BLaER1 (cell line): ENCODE results near the gene SKI.

Experiments
- H3K27ac ChIP-seq: shearing (Covaris generic); formaldehyde crosslinking; 2 replicates; pipeline ENCODE4 v1.8.1; 2022
- H3K27me3 ChIP-seq: shearing (Covaris generic); formaldehyde crosslinking; 2 replicates; pipeline ENCODE4 v1.8.1; 2022
- H3K36me3 ChIP-seq: shearing (Covaris generic); formaldehyde crosslinking; 2 replicates; pipeline ENCODE4 v1.8.1; 2022
- H3K4me1 ChIP-seq: shearing (Covaris generic); formaldehyde crosslinking; 2 replicates; pipeline ENCODE4 v1.8.1; 2022
- H3K4me2 ChIP-seq: shearing (Covaris generic); formaldehyde crosslinking; 2 replicates; pipeline ENCODE4 v1.8.1; 2022
- H3K4me3 ChIP-seq: shearing (Covaris generic); formaldehyde crosslinking; 2 replicates; pipeline ENCODE4 v1.8.1; 2022
- H3K9ac ChIP-seq: shearing (Covaris generic); formaldehyde crosslinking; 2 replicates; pipeline ENCODE4 v1.8.1; 2022
- H3K9me3 ChIP-seq: shearing (Covaris generic); formaldehyde crosslinking; 2 replicates; pipeline ENCODE4 v1.8.1; 2022
- H4K20me1 ChIP-seq: shearing (Covaris generic); formaldehyde crosslinking; 2 replicates; pipeline ENCODE4 v1.8.1; 2022
- Cebpa-rat ChIP-seq: shearing (Covaris generic); IDR thresholded peaks from 2 replicates; pipeline ENCODE4 v1.8.1; 2022

SKI gene

GRCh38 chr1:2185880-2186855, 42.0 kb upstream of the SKI start:
- Histone ChIP-seq H3K36me3 (peaks cover 69% of the 10 kb centered on the region), H3K27ac (no peak overlapping the region), H3K4me3 (no peak overlapping the region), H3K4me1 (peaks cover 40% of the 10 kb centered on the region), H4K20me1 (peaks cover 72% of the 10 kb centered on the region; the same call in 1 of the 2 replicates), H3K9ac (no peak overlapping the region), H3K4me2 (no peak overlapping the region), H3K9me3 (no peaks in the 10 kb centered on the region), H3K27me3 (no peaks in the 10 kb centered on the region)
- no peak for TF ChIP-seq Cebpa-rat

GRCh38 chr1:2186901-2187300, 41.2 kb upstream of the SKI start:
- Histone ChIP-seq H3K27me3 (no peaks in the 10 kb centered on the region), H3K9ac (no peak overlapping the region; the same call in 1 of the 2 replicates), H3K9me3 (no peaks in the 10 kb centered on the region), H3K4me1 (peaks cover 47% of the 10 kb centered on the region), H3K36me3 (peaks cover 62% of the 10 kb centered on the region), H4K20me1 (peaks cover 69% of the 10 kb centered on the region; the same call in 1 of the 2 replicates), H3K27ac (no peak overlapping the region), H3K4me3 (no peak overlapping the region), H3K4me2 (no peak overlapping the region)
- TF ChIP-seq Cebpa-rat = no peak

GRCh38 chr1:2187619-2188018, 40.5 kb upstream of the SKI start:
- Histone ChIP-seq H3K27me3 (no peaks in the 10 kb centered on the region), H3K4me1 (peaks cover 55% of the 10 kb centered on the region), H3K9ac (no peak overlapping the region), H3K4me2 (no peak overlapping the region), H3K9me3 (no peaks in the 10 kb centered on the region), H4K20me1 (peaks cover 69% of the 10 kb centered on the region; the same call in 1 of the 2 replicates), H3K27ac (0 out of 2 replicates have a peak overlapping the region, but pooled peaks have one; percentile 26), H3K36me3 (peaks cover 54% of the 10 kb centered on the region), H3K4me3 (no peak overlapping the region)
- TF ChIP-seq Cebpa-rat = no peak

GRCh38 chr1:2188336-2188735, 39.8 kb upstream of the SKI start:
- Histone ChIP-seq H3K36me3 (peaks cover 47% of the 10 kb centered on the region), H3K27ac (0 out of 2 replicates have a peak overlapping the region, but pooled peaks have one; percentile 26), H3K4me1 (peaks cover 62% of the 10 kb centered on the region), H4K20me1 (peaks cover 67% of the 10 kb centered on the region; the same call in 1 of the 2 replicates), H3K4me2 (no peak overlapping the region), H3K4me3 (no peak overlapping the region), H3K9me3 (no peaks in the 10 kb centered on the region), H3K9ac (0 out of 2 replicates have a peak overlapping the region, but pooled peaks have one; percentile 8), H3K27me3 (no peaks in the 10 kb centered on the region)
- no peak for TF ChIP-seq Cebpa-rat

- Histone ChIP-seq H3K9me3 (no peaks in the 10 kb centered on the region), H3K27ac (peak overlapping the region; percentile 75), H3K36me3 (peaks cover 33% of the 10 kb centered on the region), H3K4me1 (peaks cover 66% of the 10 kb centered on the region), H3K4me3 (peak overlapping the region; percentile 64), H3K4me2 (peak overlapping the region; percentile 97), H3K9ac (peak overlapping the region; percentile 77), H3K27me3 (no peaks in the 10 kb centered on the region), H4K20me1 (peaks cover 53% of the 10 kb centered on the region; the same call in 1 of the 2 replicates)
- TF ChIP-seq Cebpa-rat = no peak
Measured at GRCh38 chr1:2189459-2190425, 38.4 kb upstream of the SKI start.

- Histone ChIP-seq H3K36me3 (peaks cover 25% of the 10 kb centered on the region), H3K4me1 (peaks cover 68% of the 10 kb centered on the region), H3K9ac (peak overlapping the region; percentile 77; the same call in 1 of the 2 replicates), H3K27ac (0 out of 2 replicates have a peak overlapping the region, but pooled peaks have one; percentile 75), H3K27me3 (no peaks in the 10 kb centered on the region), H3K9me3 (no peaks in the 10 kb centered on the region), H3K4me2 (peak overlapping the region; percentile 97), H3K4me3 (peak overlapping the region; percentile 64; the same call in 1 of the 2 replicates), H4K20me1 (peaks cover 45% of the 10 kb centered on the region; the same call in 1 of the 2 replicates)
- TF ChIP-seq Cebpa-rat = no peak
Measured at GRCh38 chr1:2190491-2190976, 37.6 kb upstream of the SKI start.

- TF ChIP-seq Cebpa-rat = no peak
- Histone ChIP-seq H4K20me1 (peaks cover 34% of the 10 kb centered on the region; the same call in 1 of the 2 replicates), H3K4me3 (no peak overlapping the region), H3K36me3 (peaks cover 11% of the 10 kb centered on the region; the same call in 1 of the 2 replicates), H3K9me3 (no peaks in the 10 kb centered on the region), H3K4me2 (peak overlapping the region; percentile 97), H3K27me3 (no peaks in the 10 kb centered on the region), H3K4me1 (peaks cover 86% of the 10 kb centered on the region), H3K27ac (no peak overlapping the region; the same call in 1 of the 2 replicates), H3K9ac (peak overlapping the region; percentile 73)
Measured at GRCh38 chr1:2192031-2192995, 35.8 kb upstream of the SKI start.

- peaks cover 87% of the 10 kb centered on the region for H3K4me1 ChIP-seq
- no peaks in the 10 kb centered on the region for H3K27me3 ChIP-seq
- no peak for TF ChIP-seq Cebpa-rat
- peaks cover 24% of the 10 kb centered on the region; the same call in 1 of the 2 replicates for H4K20me1 ChIP-seq
- peak overlapping the region; percentile 73 for H3K4me3 ChIP-seq
- peak overlapping the region; percentile 97 for H3K4me2 ChIP-seq
- peak overlapping the region; percentile 73 for H3K9ac ChIP-seq
- no peaks in the 10 kb centered on the region for H3K9me3 ChIP-seq
- no peaks in the 10 kb centered on the region for H3K36me3 ChIP-seq
- peak overlapping the region; percentile 64 for H3K27ac ChIP-seq
Measured at GRCh38 chr1:2193514-2194281, 34.4 kb upstream of the SKI start.
